ENCODE results near the gene NR3C2.

Gene NR3C2

GRCh38 chr4:148118179-148118578 is 324.0 kb downstream of the NR3C2 start:
- Histone ChIP-seq H3K27me3 (ENCODE audit: control insufficient read depth, insufficient read depth, low read length) (no peaks in the 10 kb centered on the region), H3K9ac (ENCODE audit: low read length) (no peak overlapping the region), H3K36me3 (ENCODE audit: control insufficient read depth, insufficient read depth, low read length) (peaks cover 9% of the 10 kb centered on the region), H3K4me3 (ENCODE audit: low read length) (no peak overlapping the region), H3K27ac (ENCODE audit: low read depth, low read length) (no peak overlapping the region), H3K4me1 (ENCODE audit: control insufficient read depth, insufficient read depth, low read length) (no peaks in the 10 kb centered on the region)

DNA sequence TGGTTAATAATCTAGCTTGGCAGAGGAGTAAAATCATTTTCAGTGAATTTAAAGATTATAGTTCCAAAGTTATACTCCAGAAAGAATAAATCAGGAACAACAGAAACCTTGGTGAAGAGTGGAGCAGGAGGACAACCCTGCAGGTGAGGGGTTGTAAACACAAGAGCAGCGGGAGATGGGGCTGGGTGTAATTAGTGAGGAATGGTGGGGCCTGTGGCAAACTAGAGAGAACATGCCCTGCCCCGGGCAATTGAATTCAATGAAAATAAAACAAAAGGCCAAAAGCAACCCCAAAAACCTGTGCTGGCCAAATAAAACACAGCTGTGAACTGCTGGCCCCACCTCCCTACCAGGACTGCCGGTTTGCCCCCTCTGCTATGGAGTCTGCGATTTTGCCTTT is 325.2 kb downstream of the NR3C2 start:
- Histone ChIP-seq H3K4me3 (ENCODE audit: low read length) (no peak overlapping the region), H3K27ac (ENCODE audit: low read depth, low read length) (no peak overlapping the region), H3K27me3 (ENCODE audit: control insufficient read depth, insufficient read depth, low read length) (no peaks in the 10 kb centered on the region), H3K36me3 (ENCODE audit: control insufficient read depth, insufficient read depth, low read length) (peaks cover 10% of the 10 kb centered on the region), H3K4me1 (ENCODE audit: control insufficient read depth, insufficient read depth, low read length) (no peaks in the 10 kb centered on the region), H3K9ac (ENCODE audit: low read length) (no peak overlapping the region)

GRCh38 chr4:148116264-148116663 is 325.9 kb downstream of the NR3C2 start:
- H3K36me3 ChIP-seq (ENCODE audit: control insufficient read depth, insufficient read depth, low read length), result peaks cover 10% of the 10 kb centered on the region
- no peak overlapping the region for H3K27ac ChIP-seq (ENCODE audit: low read depth, low read length)
- H3K9ac ChIP-seq (ENCODE audit: low read length), result no peak overlapping the region
- no peaks in the 10 kb centered on the region for H3K27me3 ChIP-seq (ENCODE audit: control insufficient read depth, insufficient read depth, low read length)
- no peaks in the 10 kb centered on the region for H3K4me1 ChIP-seq (ENCODE audit: control insufficient read depth, insufficient read depth, low read length)
- H3K4me3 ChIP-seq (ENCODE audit: low read length), result no peak overlapping the region

GRCh38 chr4:148114436-148114835 is 327.8 kb downstream of the NR3C2 start:
- H3K36me3 ChIP-seq (ENCODE audit: control insufficient read depth, insufficient read depth, low read length), result peaks cover 11% of the 10 kb centered on the region
- no peaks in the 10 kb centered on the region for H3K27me3 ChIP-seq (ENCODE audit: control insufficient read depth, insufficient read depth, low read length)
- no peaks in the 10 kb centered on the region for H3K4me1 ChIP-seq (ENCODE audit: control insufficient read depth, insufficient read depth, low read length)
- H3K9ac ChIP-seq (ENCODE audit: low read length), result no peak overlapping the region
- no peak overlapping the region for H3K27ac ChIP-seq (ENCODE audit: low read depth, low read length)
- no peak overlapping the region for H3K4me3 ChIP-seq (ENCODE audit: low read length)

GRCh38 chr4:148112231-148112982 is 329.8 kb downstream of the NR3C2 start:
- no peaks in the 10 kb centered on the region for H3K4me1 ChIP-seq (ENCODE audit: control insufficient read depth, insufficient read depth, low read length)
- H3K4me3 ChIP-seq (ENCODE audit: low read length), result no peak overlapping the region
- H3K27me3 ChIP-seq (ENCODE audit: control insufficient read depth, insufficient read depth, low read length), result no peaks in the 10 kb centered on the region
- no peak overlapping the region for H3K9ac ChIP-seq (ENCODE audit: low read length)
- H3K27ac ChIP-seq (ENCODE audit: low read depth, low read length), result no peak overlapping the region
- H3K36me3 ChIP-seq (ENCODE audit: control insufficient read depth, insufficient read depth, low read length), result peaks cover 18% of the 10 kb centered on the region

DNA sequence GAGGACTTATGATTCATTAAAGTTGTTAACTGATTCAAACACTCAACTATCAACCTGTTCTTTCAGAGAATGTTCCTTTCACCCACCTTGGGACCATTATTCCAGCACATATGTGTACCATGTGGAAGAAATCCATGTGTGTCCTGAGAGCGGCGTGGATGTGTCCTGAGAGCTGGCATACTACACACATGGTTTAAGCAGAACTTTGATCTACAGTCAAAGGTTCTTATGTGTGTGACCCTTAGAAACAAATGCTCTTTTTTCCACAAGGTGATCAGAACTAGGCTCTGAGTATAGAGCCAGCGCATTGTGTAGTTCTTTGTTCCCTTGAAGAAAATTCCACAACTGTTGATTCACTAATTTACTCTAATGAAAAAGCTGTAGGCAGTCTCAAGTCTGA is 332.0 kb downstream of the NR3C2 start:
- no peaks in the 10 kb centered on the region for H3K27me3 ChIP-seq (ENCODE audit: control insufficient read depth, insufficient read depth, low read length)
- H3K36me3 ChIP-seq (ENCODE audit: control insufficient read depth, insufficient read depth, low read length), result peaks cover 18% of the 10 kb centered on the region
- H3K27ac ChIP-seq (ENCODE audit: low read depth, low read length), result no peak overlapping the region
- H3K4me3 ChIP-seq (ENCODE audit: low read length), result no peak overlapping the region
- H3K4me1 ChIP-seq (ENCODE audit: control insufficient read depth, insufficient read depth, low read length), result no peaks in the 10 kb centered on the region
- H3K9ac ChIP-seq (ENCODE audit: low read length), result no peak overlapping the region

DNA sequence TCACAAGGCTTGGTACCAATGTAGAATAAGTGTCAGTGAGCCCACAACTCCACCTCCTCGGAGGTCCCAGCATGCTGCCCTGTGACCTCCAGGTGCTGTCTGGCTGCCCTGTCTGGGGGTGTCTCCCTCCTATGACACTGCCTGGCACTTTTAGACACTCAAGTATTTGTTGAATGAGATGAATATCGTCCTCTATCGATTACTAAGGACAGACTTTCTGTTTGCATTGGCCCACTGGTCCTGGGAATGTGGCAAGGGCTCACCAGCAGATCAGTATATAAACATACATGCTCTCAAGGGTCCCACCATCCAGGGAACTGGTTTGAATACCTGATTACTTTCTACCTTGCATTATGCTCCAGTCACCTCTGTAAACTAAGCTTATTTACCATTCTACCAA is 333.0 kb downstream of the NR3C2 start:
- Histone ChIP-seq H3K4me1 (ENCODE audit: control insufficient read depth, insufficient read depth, low read length) (no peaks in the 10 kb centered on the region), H3K4me3 (ENCODE audit: low read length) (no peak overlapping the region), H3K27ac (ENCODE audit: low read depth, low read length) (no peak overlapping the region), H3K9ac (ENCODE audit: low read length) (no peak overlapping the region), H3K27me3 (ENCODE audit: control insufficient read depth, insufficient read depth, low read length) (no peaks in the 10 kb centered on the region), H3K36me3 (ENCODE audit: control insufficient read depth, insufficient read depth, low read length) (peaks cover 18% of the 10 kb centered on the region)

DNA sequence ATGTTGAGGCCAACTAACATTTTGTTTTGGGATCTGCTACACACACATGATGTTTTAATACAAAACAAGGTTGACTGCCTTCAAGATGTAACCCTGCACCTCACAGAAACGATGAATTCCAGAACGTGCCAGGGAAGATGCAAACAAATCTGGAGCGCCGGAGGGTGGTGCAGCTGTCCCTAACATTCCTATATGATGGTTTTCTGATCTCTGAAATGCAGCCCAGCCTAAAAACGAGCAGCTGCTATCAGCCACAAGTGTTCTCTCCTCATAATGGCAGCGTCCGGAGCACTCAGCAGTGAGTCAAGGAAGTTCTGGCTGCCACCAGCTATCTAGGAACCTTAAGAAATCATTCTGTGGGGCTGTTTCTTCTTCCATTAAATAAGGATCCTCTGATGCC is 333.4 kb downstream of the NR3C2 start:
- no peak overlapping the region for H3K27ac ChIP-seq (ENCODE audit: low read depth, low read length)

GRCh38 chr4:148103597-148104355 is 338.4 kb downstream of the NR3C2 start:
- Histone ChIP-seq H3K36me3 (ENCODE audit: control insufficient read depth, insufficient read depth, low read length) (peaks cover 14% of the 10 kb centered on the region), H3K4me1 (ENCODE audit: control insufficient read depth, insufficient read depth, low read length) (no peaks in the 10 kb centered on the region), H3K9ac (ENCODE audit: low read length) (no peak overlapping the region), H3K27ac (ENCODE audit: low read depth, low read length) (no peak overlapping the region), H3K4me3 (ENCODE audit: low read length) (no peak overlapping the region), H3K27me3 (ENCODE audit: control insufficient read depth, insufficient read depth, low read length) (no peaks in the 10 kb centered on the region)

More for the DNA sequence above, 333.4 kb downstream of the NR3C2 start:
- no peaks in the 10 kb centered on the region for H3K27me3 ChIP-seq (ENCODE audit: control insufficient read depth, insufficient read depth, low read length)
- H3K4me1 ChIP-seq (ENCODE audit: control insufficient read depth, insufficient read depth, low read length), result no peaks in the 10 kb centered on the region
- no peak overlapping the region for H3K4me3 ChIP-seq (ENCODE audit: low read length)
- no peak overlapping the region for H3K9ac ChIP-seq (ENCODE audit: low read length)
- H3K36me3 ChIP-seq (ENCODE audit: control insufficient read depth, insufficient read depth, low read length), result peaks cover 18% of the 10 kb centered on the region

DNA sequence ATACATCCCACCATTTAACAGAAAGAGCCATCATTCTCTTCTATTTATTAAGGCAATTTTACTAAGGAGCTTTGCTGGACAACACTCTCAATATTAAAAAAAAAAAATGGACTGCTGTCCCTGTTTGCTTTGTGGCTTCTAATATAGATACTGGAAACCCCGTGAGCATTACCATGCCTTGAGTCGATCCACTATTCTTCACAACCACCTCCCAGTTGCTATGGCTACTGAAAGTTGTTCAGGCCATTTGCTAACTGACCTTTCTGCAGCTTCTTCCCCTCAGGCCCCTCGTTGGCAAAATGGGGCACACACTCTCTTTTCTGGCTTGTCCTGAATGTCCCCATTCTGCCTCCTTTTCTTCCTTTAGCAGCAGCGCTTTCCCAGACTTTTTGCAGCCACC is 340.4 kb downstream of the NR3C2 start:
- Histone ChIP-seq H3K27me3 (ENCODE audit: control insufficient read depth, insufficient read depth, low read length) (no peaks in the 10 kb centered on the region), H3K36me3 (ENCODE audit: control insufficient read depth, insufficient read depth, low read length) (peaks cover 9% of the 10 kb centered on the region), H3K4me1 (ENCODE audit: control insufficient read depth, insufficient read depth, low read length) (no peaks in the 10 kb centered on the region), H3K4me3 (ENCODE audit: low read length) (no peak overlapping the region), H3K27ac (ENCODE audit: low read depth, low read length) (no peak overlapping the region), H3K9ac (ENCODE audit: low read length) (no peak overlapping the region)

DNA sequence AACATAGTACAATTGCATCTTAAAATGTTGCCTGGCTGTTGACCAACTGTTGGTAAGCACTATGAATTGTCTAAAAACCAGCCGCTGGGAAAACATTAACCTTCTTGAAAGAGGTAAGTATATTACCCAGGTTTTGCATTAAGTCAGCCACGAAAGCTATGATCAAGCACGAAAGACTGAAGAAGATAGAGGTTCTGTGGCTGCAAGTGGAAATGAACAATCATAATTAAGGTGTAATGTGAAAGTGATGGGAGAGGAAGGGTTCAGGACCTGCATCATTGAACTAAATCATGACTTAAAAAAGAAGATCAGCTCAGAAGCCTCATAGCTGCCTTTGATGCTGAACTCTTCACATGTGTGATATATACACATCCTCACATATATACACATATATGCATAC is 341.0 kb downstream of the NR3C2 start:
- H3K4me1 ChIP-seq (ENCODE audit: control insufficient read depth, insufficient read depth, low read length), result no peaks in the 10 kb centered on the region
- no peaks in the 10 kb centered on the region for H3K27me3 ChIP-seq (ENCODE audit: control insufficient read depth, insufficient read depth, low read length)

DNA sequence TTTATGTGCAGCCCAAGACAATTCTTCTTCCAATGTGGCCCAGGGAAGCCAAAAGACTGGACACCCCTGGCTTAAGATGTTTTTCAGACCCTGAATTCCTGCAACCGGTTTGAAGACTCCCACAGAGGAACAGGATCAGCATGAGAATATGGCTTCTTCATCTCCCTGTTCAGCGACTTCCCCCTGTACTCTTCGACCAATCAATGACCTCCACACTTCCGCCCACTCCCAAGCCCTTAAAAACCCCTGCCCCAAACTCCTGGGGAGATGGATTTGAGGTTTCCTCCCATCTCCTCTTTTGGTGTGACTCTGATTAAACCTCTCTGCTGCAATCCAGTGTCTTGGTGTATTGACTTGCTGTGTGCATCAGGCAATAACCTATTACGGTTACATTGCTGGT is 344.4 kb downstream of the NR3C2 start:
- Histone ChIP-seq H3K4me3 (ENCODE audit: low read length) (no peak overlapping the region), H3K27me3 (ENCODE audit: control insufficient read depth, insufficient read depth, low read length) (no peaks in the 10 kb centered on the region), H3K9ac (ENCODE audit: low read length) (no peak overlapping the region), H3K4me1 (ENCODE audit: control insufficient read depth, insufficient read depth, low read length) (no peaks in the 10 kb centered on the region), H3K27ac (ENCODE audit: low read depth, low read length) (no peak overlapping the region), H3K36me3 (ENCODE audit: control insufficient read depth, insufficient read depth, low read length) (peaks cover 2% of the 10 kb centered on the region)

More for the DNA sequence above, 341.0 kb downstream of the NR3C2 start:
- H3K27ac ChIP-seq (ENCODE audit: low read depth, low read length), result no peak overlapping the region
- peaks cover 9% of the 10 kb centered on the region for H3K36me3 ChIP-seq (ENCODE audit: control insufficient read depth, insufficient read depth, low read length)
- no peak overlapping the region for H3K9ac ChIP-seq (ENCODE audit: low read length)
- H3K4me3 ChIP-seq (ENCODE audit: low read length), result no peak overlapping the region

All from rectal smooth muscle tissue (tissue), 1 donor.